K562 (cell line): ENCODE measurements around the gene TOM1.

Experiments
- CTCF ChIP-seq, 3 experiments: IDR thresholded peaks in 2 of 3; conservative IDR thresholded peaks in 1 of 3; 2 replicates each; pipeline ENCODE4 v1.5.1; 2011 to 2012; ENCODE audit warnings: low read length in 3 of 3, mild to moderate bottlenecking in 3 of 3, control low read depth in 2 of 3, improper control_type of control experiment in 1 of 3, inconsistent platforms in 1 of 3, low read depth in 1 of 3, mixed read lengths in 1 of 3, moderate library complexity in 1 of 3; ENCODE audit not compliant: insufficient read depth in 2 of 3
- FOXK2 ChIP-seq, 2 experiments: fragments of 450-650 bp; IDR thresholded peaks in 1 of 2; conservative IDR thresholded peaks in 1 of 2; 2 replicates each; pipeline ENCODE4 v1.6.1; 2016; ENCODE audit warnings: low read depth in 2 of 2, mild to moderate bottlenecking in 1 of 2
- JUN ChIP-seq, 2 experiments: sonication (generic) in 1 of 2; formaldehyde crosslinking in 1 of 2; IDR thresholded peaks; 2 replicates each; pipeline versions ENCODE4 v1.6.1 to v1.8.0; 2012 to 2022; ENCODE audit warnings: borderline replicate concordance in 2 of 2, mild to moderate bottlenecking in 2 of 2, improper control_type of control experiment in 1 of 2, low read depth in 1 of 2, low read length in 1 of 2, missing genetic modification reagents in 1 of 2
- NCOR1 ChIP-seq: fragments of 450-650 bp; IDR thresholded peaks from 2 replicates; pipeline ENCODE4 v1.6.1; 2016; ENCODE audit warnings: mild to moderate bottlenecking, moderate library complexity
- REST ChIP-seq, 2 experiments: fragments of 450-650 bp; formaldehyde crosslinking in 1 of 2; IDR thresholded peaks; 2 replicates each; pipeline versions ENCODE4 v1.4.0 to v1.6.1; 2014 to 2020; ENCODE audit warnings: mild to moderate bottlenecking in 2 of 2, borderline replicate concordance in 1 of 2, low read depth in 1 of 2
- SLC30A9 ChIP-seq: fragments of 250-450 bp; sonication (Bioruptor Pico); IDR thresholded peaks from 2 replicates; pipeline ENCODE4 v1.8.0; 2022; ENCODE audit warnings: mild to moderate bottlenecking, moderate library complexity
- SRSF1 ChIP-seq: fragments of 200-400 bp; formaldehyde crosslinking; IDR thresholded peaks from 2 replicates; pipeline ENCODE4 v1.6.1; 2017; ENCODE audit warnings: mild to moderate bottlenecking, low read depth, low read length, moderate library complexity
- TAF1 ChIP-seq: IDR thresholded peaks from 2 replicates; pipeline ENCODE4 v1.6.1; 2011; ENCODE audit warnings: mild to moderate bottlenecking, low read length, moderate library complexity; ENCODE audit not compliant: insufficient read depth, control insufficient read depth, severe bottlenecking; ENCODE audit errors: extremely low read depth

GRCh38 chr22:35310556-35311550 is 11.2 kb downstream of the TOM1 start:
- TF ChIP-seq FOXK2 (conservative IDR thresholded peaks at IDR 0.05 in 1 of 2, IDR thresholded peaks at IDR 0.05 in 1 of 2; ENCODE audit: low read depth in 2 of 2), result no peak
- TF ChIP-seq SLC30A9 (CRISPR knock-in tag), result no peak
- no peak for TF ChIP-seq JUN (IDR thresholded peaks at IDR 0.05; ENCODE audit: borderline replicate concordance, low read depth, low read length)
- TF ChIP-seq JUN (CRISPR knock-in tag; IDR thresholded peaks at IDR 0.05; ENCODE audit: borderline replicate concordance), result no peak
- TF ChIP-seq SRSF1, result no peak
- TF ChIP-seq TAF1, result no peak
- TF ChIP-seq NCOR1, result no peak
- TF ChIP-seq REST (IDR thresholded peaks at IDR 0.05; ENCODE audit: borderline replicate concordance), result no peak
- TF ChIP-seq REST (CRISPR knock-in tag; IDR thresholded peaks at IDR 0.05; ENCODE audit: low read depth), result no peak
- TF ChIP-seq CTCF (IDR thresholded peaks at IDR 0.05 in 2 of 3, conservative IDR thresholded peaks at IDR 0.05 in 1 of 3; ENCODE audit: insufficient read depth in 2 of 3, low read depth in 1 of 3, low read length in 3 of 3), result no peak
